GM12892 (cell line): ENCODE measurements around the gene DCHS2.

Experiments used
- POLR2A ChIP-seq: IDR thresholded peaks from 2 replicates; pipeline ENCODE4 v1.6.1; 2011; ENCODE audit warnings: low read depth, low read length, control low read depth
- POLR2AphosphoS5 ChIP-seq: IDR thresholded peaks from 2 replicates; pipeline ENCODE4 v1.6.1; 2011; ENCODE audit warnings: low read depth, low read length, control low read depth

DNA sequence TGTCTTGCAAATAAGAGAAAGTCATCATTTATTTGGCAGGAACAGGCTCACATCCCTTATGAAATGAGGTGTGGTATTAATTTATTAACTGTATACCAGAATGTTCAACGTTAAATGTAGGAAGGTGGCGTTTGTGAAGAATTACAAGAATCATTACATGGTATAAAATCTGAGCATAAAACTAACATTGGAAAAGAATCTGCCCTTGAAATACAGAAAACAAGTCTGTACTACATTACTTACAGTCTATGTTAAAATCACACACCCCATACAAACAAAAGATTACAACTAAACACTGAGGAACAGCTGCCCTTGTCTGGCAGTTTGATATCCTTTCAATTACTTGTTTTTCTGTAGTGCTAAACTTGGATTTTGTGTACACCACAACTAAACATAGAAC lies 131.1 kb downstream of the DCHS2 start:
- TF ChIP-seq POLR2A (no peak), POLR2AphosphoS5 (no peak)
